HepG2 (cell line): ENCODE data around the gene SLC4A11. TPM values are rescaled to one million over a fixed set of nuclear protein-coding genes. Genes with fewer than 3 reads are reported as not detected.

Source experiments
- ATAC-seq: fragments of 200-7000 bp; cut with Tn5 transposase; 3 replicates; pipeline ENCODE4 v1.9.1; 2020; ENCODE audit warnings: mild to moderate bottlenecking, moderate library complexity
- BruUV-seq: library from RNA; stranded (reverse); fragments of 400-500 nt; replicated peaks from 2 replicates; lab custom pipeline; 2021; lab: Mats Ljungman, UMichigan
- CTCF ChIA-PET: fragments of 300-600 bp; formaldehyde crosslinking; extraction: SDS; loops from one replicate; lab custom pipeline; 2021; ENCODE audit warnings: low total read pairs, inconsistent platforms, low intra/inter-chr PET ratio; lab: Yijun Ruan, JAX
- POLR2A ChIA-PET: fragments of 350-600 bp; sonication (Branson Sonifier 250); formaldehyde crosslinking; loops from one replicate; lab custom pipeline; 2020; ENCODE audit warnings: antibody characterized with exemption, inconsistent platforms; lab: Yijun Ruan, JAX
- DNase-seq: peaks from one replicate; pipeline ENCODE4 v3.0.0-alpha.2; 2015; ENCODE audit warnings: low spot score
- FAIRE-seq: peaks from 3 replicates; lab custom pipeline; 2011; peaks lifted over from hg19 to GRCh38; lab: Jason Lieb, UNC
- H2AFZ ChIP-seq: one replicate; pipeline ENCODE4 v1.6.1; 2011; ENCODE audit warnings: low read length, inconsistent platforms
- H3K27ac ChIP-seq: fragments of 300-600 bp; 3 replicates; pipeline ENCODE4 v1.8.0; 2011; ENCODE audit warnings: mixed run types, mild to moderate bottlenecking, mixed read lengths, low read length, inconsistent platforms; ENCODE audit not compliant: insufficient read depth; ENCODE audit errors: extremely low read length
- H3K27me3 ChIP-seq, 2 experiments: fragments of 200-600 bp in 1 of 2; 2 replicates in 1 of 2; 3 replicates in 1 of 2; pipeline versions ENCODE4 v1.6.0 to v1.8.0; 2011; ENCODE audit warnings: low read length in 2 of 2, mild to moderate bottlenecking in 2 of 2, moderate library complexity in 2 of 2, inconsistent platforms in 1 of 2; ENCODE audit not compliant: insufficient read depth in 2 of 2, control insufficient read depth in 1 of 2
- H3K36me3 ChIP-seq, 2 experiments: fragments of 200-600 bp in 1 of 2; replicated peaks in 1 of 2; 2 replicates in 1 of 2; 3 replicates in 1 of 2; pipeline versions ENCODE4 v1.5.1 to v1.8.0; 2011; ENCODE audit warnings: low read length in 2 of 2, inconsistent platforms in 1 of 2; ENCODE audit not compliant: insufficient read depth in 2 of 2, control insufficient read depth in 1 of 2
- H3K4me1 ChIP-seq: 2 replicates; pipeline ENCODE4 v1.5.1; 2012; ENCODE audit warnings: low read length, inconsistent platforms; ENCODE audit not compliant: insufficient read depth
- H3K4me2 ChIP-seq: 2 replicates; pipeline ENCODE4 v1.6.0; 2011; ENCODE audit warnings: low read depth, low read length, inconsistent platforms
- H3K4me3 ChIP-seq, 3 experiments: fragments of 200-600 bp in 1 of 3; sonication (generic), shearing (Covaris generic) in 1 of 3; replicated peaks in 1 of 3; 2 replicates each; pipeline ENCODE4 v1.5.1; 2011 to 2016; ENCODE audit warnings: low read length in 3 of 3, inconsistent platforms in 2 of 3, low read depth in 2 of 3, mild to moderate bottlenecking in 2 of 3, control low read depth in 1 of 3, mixed read lengths in 1 of 3; ENCODE audit not compliant: insufficient read depth in 1 of 3
- H3K79me2 ChIP-seq: one replicate; pipeline ENCODE4 v1.6.1; 2011; ENCODE audit warnings: low read length, inconsistent platforms; ENCODE audit not compliant: insufficient read depth
- H3K9ac ChIP-seq: 2 replicates; pipeline ENCODE4 v1.6.0; 2011; ENCODE audit warnings: mild to moderate bottlenecking, low read depth, low read length, inconsistent platforms; ENCODE audit not compliant: insufficient read depth
- H3K9me3 ChIP-seq: 2 replicates; pipeline ENCODE4 v1.5.1; 2012; ENCODE audit warnings: mild to moderate bottlenecking, low read length
- H4K20me1 ChIP-seq: 2 replicates; pipeline ENCODE4 v1.6.0; 2011; ENCODE audit warnings: inconsistent platforms, mild to moderate bottlenecking, low read length, moderate library complexity; ENCODE audit not compliant: insufficient read depth
- AHR ChIP-seq: IDR thresholded peaks from 2 replicates; pipeline ENCODE4 v1.6.1; 2018; ENCODE audit warnings: missing genetic modification reagents, missing compliant biosample characterization
- ARNTL ChIP-seq: sonication (generic); formaldehyde crosslinking; IDR thresholded peaks from 2 replicates; pipeline ENCODE4 v1.4.0; 2020; ENCODE audit warnings: mild to moderate bottlenecking, missing genetic modification reagents
- FLYWCH1 ChIP-seq: sonication (generic); formaldehyde crosslinking; IDR thresholded peaks from 2 replicates; pipeline ENCODE4 v1.8.1; 2023; ENCODE audit warnings: mild to moderate bottlenecking, missing genetic modification reagents
- HINFP ChIP-seq: sonication (generic); formaldehyde crosslinking; IDR thresholded peaks from 2 replicates; pipeline ENCODE4 v1.4.0; 2020; ENCODE audit warnings: low read depth, mild to moderate bottlenecking, missing genetic modification reagents
- HNRNPH1 ChIP-seq: fragments of 200-400 bp; formaldehyde crosslinking; optimal IDR thresholded peaks from 2 replicates; pipeline ENCODE3; 2017; ENCODE audit warnings: mild to moderate bottlenecking, low read depth, low read length
- NCOA5 ChIP-seq: sonication (generic); formaldehyde crosslinking; IDR thresholded peaks from 2 replicates; pipeline ENCODE4 v1.4.0; 2020; ENCODE audit warnings: missing genetic modification reagents
- NKX3-1 ChIP-seq: sonication (generic); formaldehyde crosslinking; IDR thresholded peaks from 2 replicates; pipeline ENCODE4 v1.5.0; 2020; ENCODE audit warnings: missing genetic modification reagents
- NR2F2 ChIP-seq: IDR thresholded peaks from 2 replicates; pipeline ENCODE4 v1.6.1; 2012; ENCODE audit warnings: low read depth, inconsistent platforms, borderline replicate concordance
- PAWR ChIP-seq: sonication (generic); formaldehyde crosslinking; IDR thresholded peaks from 2 replicates; pipeline ENCODE4 v1.4.0; 2020; ENCODE audit warnings: missing genetic modification reagents, mild to moderate bottlenecking, borderline replicate concordance
- PITX1 ChIP-seq: sonication (generic); formaldehyde crosslinking; IDR thresholded peaks from 2 replicates; pipeline ENCODE4 v1.5.1; 2020; ENCODE audit warnings: mild to moderate bottlenecking, missing genetic modification reagents
- SKIL ChIP-seq: sonication (generic); formaldehyde crosslinking; IDR thresholded peaks from 2 replicates; pipeline ENCODE4 v1.8.0; 2022; ENCODE audit warnings: missing genetic modification reagents, mild to moderate bottlenecking, moderate library complexity, borderline replicate concordance
- SP4 ChIP-seq: sonication (generic); formaldehyde crosslinking; IDR thresholded peaks from 2 replicates; pipeline ENCODE4 v1.8.1; 2023; ENCODE audit warnings: mild to moderate bottlenecking, missing genetic modification reagents
- STAT5B ChIP-seq: sonication (generic); formaldehyde crosslinking; IDR thresholded peaks from 2 replicates; pipeline ENCODE4 v1.4.0; 2020; ENCODE audit warnings: missing genetic modification reagents
- ZMAT5 ChIP-seq: sonication (generic); formaldehyde crosslinking; IDR thresholded peaks from 2 replicates; pipeline ENCODE4 v1.5.0; 2020; ENCODE audit warnings: mild to moderate bottlenecking, low read depth, missing genetic modification reagents, borderline replicate concordance
- ZNF256 ChIP-seq: sonication (generic); formaldehyde crosslinking; conservative IDR thresholded peaks from 2 replicates; pipeline ENCODE4 v1.4.0; 2020; ENCODE audit warnings: missing genetic modification reagents
- ZNF326 ChIP-seq: sonication (generic); formaldehyde crosslinking; IDR thresholded peaks from 2 replicates; pipeline ENCODE4 v1.4.0; 2020; ENCODE audit warnings: missing genetic modification reagents, borderline replicate concordance
- ZNF777 ChIP-seq: sonication (generic); formaldehyde crosslinking; IDR thresholded peaks from 2 replicates; pipeline ENCODE4 v1.4.0; 2020; ENCODE audit warnings: missing genetic modification reagents
- ZSCAN25 ChIP-seq: sonication (generic); formaldehyde crosslinking; IDR thresholded peaks from 2 replicates; pipeline ENCODE4 v1.8.0; 2022; ENCODE audit warnings: mild to moderate bottlenecking, missing genetic modification reagents
- ZUFSP ChIP-seq: sonication (generic); formaldehyde crosslinking; IDR thresholded peaks from 2 replicates; pipeline ENCODE4 v1.9.0; 2021; ENCODE audit warnings: missing genetic modification reagents, mild to moderate bottlenecking, borderline replicate concordance
- WGBS: methylation state at CpG from one replicate; pipeline ENCODE4 v1.1.6; 2017; ENCODE audit warnings: low lambda C conversion rate; 5-methylcytosine and 5-hydroxymethylcytosine counted together
- in situ Hi-C: cut with HindIII; loops from 2 replicates; pipeline ENCODE4 v1.10.0; 2017; ENCODE audit warnings: low pct_unique_long_range_greater_than_20kb; ENCODE audit not compliant: extremely low pct_ligation_motif_present
- intact Hi-C: fragments of 100-400 bp; cut with micrococcal nuclease; formaldehyde crosslinking; loops from one replicate; pipeline ENCODE4 v1.10.0; 2022; ENCODE audit not compliant: unreplicated experiment
- polyA plus RNA-seq, 8 experiments: library from polyadenylated mRNA; depleted of rRNA in 3 of 8; stranded (reverse) in 7 of 8; unstranded in 1 of 8; fragments of >200 nt; fragmentation: Illumina TruSeq in 4 of 8; extraction: Trizol in 4 of 8; gene quantifications; 2 replicates each; pipeline versions ENCODE4 v1.2.1 to v1.2.3, GENCODE V29; 2011 to 2016; ENCODE audit warnings: low read depth in 4 of 8, missing spikeins in 1 of 8, mixed read lengths in 1 of 8; ENCODE audit not compliant: insufficient read depth in 1 of 8
- total RNA-seq, 5 experiments: library from RNA; depleted of rRNA; stranded (reverse); fragments of >200 nt; fragmentation: Illumina TruSeq; extraction: Trizol; gene quantifications; 2 replicates each; pipeline ENCODE4 v1.2.3, GENCODE V29; 2016; ENCODE audit warnings: low read depth in 1 of 5

The SLC4A11 gene
- total and polyA plus RNA-seq, 2 of the 13 experiments (the other 11 are each of a cell fraction or from before 2014, with no cell fraction given) = 3.9 to 27.0 TPM

- Histone ChIP-seq H3K9me3 (no peaks in the 10 kb centered on the region), H3K4me2 (peak overlapping the region; percentile 99), H3K36me3 (peaks cover 12 to 16% of the 10 kb centered on the region in 2 experiments), H3K9ac (peak overlapping the region; percentile 94), H3K79me2 (peaks cover 44% of the 10 kb centered on the region), H2AFZ (no peak overlapping the region), H4K20me1 (no peaks in the 10 kb centered on the region), H3K27me3 (peaks cover 0 to 6% of the 10 kb centered on the region in 2 experiments; a peak in 1 of 5 replicates), H3K4me3 (peak overlapping the region; percentile 89 to 99 (median 90)), H3K4me1 (peaks cover 38% of the 10 kb centered on the region), H3K27ac (peak overlapping the region; percentile 75)
- intact Hi-C loops (loop anchor here (2.0 kb wide), 3 partner anchors 21 to 91 kb away; no protein-coding TSS in a partner anchor), in situ Hi-C loops (no loop called here)
- DNase-seq (no peak), ATAC-seq (peak; percentile 39), FAIRE-seq (no peak)
- no TSS peak for BruUV-seq
- POLR2A ChIA-PET = interaction anchor here (0.6 to 9.7 kb wide), 15 partner anchors 10 to 683 kb away, joined by 3 to 149 read pairs (median 5); partner anchors contain the start of genes MRPS26 and SLC4A11
- WGBS = 0% methylated on average over 10 of the region's 10 CpGs
- CTCF ChIA-PET = no interaction called here
- 0 out of 2 replicates have a peak, but pooled peaks have one; percentile 25 for TF ChIP-seq ZNF256 (CRISPR knock-in tag)
- peak; percentile 86; the same call in 1 of the 2 replicates for TF ChIP-seq STAT5B (CRISPR knock-in tag)
- peak; percentile 12; the same call in 1 of the 2 replicates for TF ChIP-seq HINFP (CRISPR knock-in tag)
- TF ChIP-seq ARNTL (CRISPR knock-in tag) = no peak
- TF ChIP-seq ZMAT5 (CRISPR knock-in tag) = 0 out of 2 replicates have a peak, but pooled peaks have one; percentile 4
- TF ChIP-seq PITX1 (CRISPR knock-in tag) = peak; percentile 7; the same call in 1 of the 2 replicates
- TF ChIP-seq PAWR (CRISPR knock-in tag) = 0 out of 2 replicates have a peak, but pooled peaks have one; percentile 2
- no peak for TF ChIP-seq SKIL (CRISPR knock-in tag)
- TF ChIP-seq NCOA5 (CRISPR knock-in tag) = 0 out of 2 replicates have a peak, but pooled peaks have one; percentile 51
- TF ChIP-seq SP4 = peak; percentile 33; the same call in 1 of the 2 replicates
- 0 out of 2 replicates have a peak, but pooled peaks have one; percentile 17 for TF ChIP-seq ZUFSP (CRISPR knock-in tag)
- 0 out of 2 replicates have a peak, but pooled peaks have one; percentile 14 for TF ChIP-seq FLYWCH1 (CRISPR knock-in tag)
- TF ChIP-seq ZNF326 = no peak
- TF ChIP-seq ZNF777 (CRISPR knock-in tag) = peak; percentile 8; the same call in 1 of the 2 replicates
- TF ChIP-seq NKX3-1 (CRISPR knock-in tag) = no peak
- 0 out of 2 replicates have a peak, but pooled peaks have one; percentile 3 for TF ChIP-seq NR2F2
- no peak for TF ChIP-seq HNRNPH1
- no peak for TF ChIP-seq ZSCAN25 (CRISPR knock-in tag)
- TF ChIP-seq AHR (CRISPR knock-in tag) = no peak
Measured at GRCh38 chr20:3209946-3210317, 29.1 kb downstream of the SLC4A11 start.
